ENCODE measurements around the gene SYNE1. TPM values are rescaled to one million over a fixed set of nuclear protein-coding genes. Genes with fewer than 3 reads are reported as not detected.
"Not testable (repeated sequence)": the region's sequence is repeated elsewhere in the genome, so short reads cannot be mapped to it uniquely, and the experiment has no call there.

SYNE1 gene
- total and polyA plus RNA-seq, 10 donors: 27.8 to 336 (median 247) TPM

- Histone ChIP-seq H3K27ac (no peak overlapping the region), H3K9me3 (no peaks in the 10 kb centered on the region), H3K4me3 (no peak overlapping the region), H3K4me1 (peaks cover 0 to 3% (median 0%) of the 10 kb centered on the region in 6 donors), H3K36me3 (peaks cover 4 to 100% (median 95%) of the 10 kb centered on the region in 6 donors), H3K27me3 (replicated peaks in 1 of 7) (no peaks in the 10 kb centered on the region)
- TF ChIP-seq POLR2AphosphoS5 (IDR thresholded peaks at IDR 0.05) (no peak), CTCF (IDR thresholded peaks at IDR 0.05 in 8 of 11, conservative IDR thresholded peaks at IDR 0.05 in 3 of 11) (no peak), POLR2A (IDR thresholded peaks at IDR 0.05) (no peak)
- no peak for DNase-seq
- 90 to 98% (median 93%) methylated on average over 6 of the region's 6 CpGs for WGBS, 5 donors
- intact Hi-C loops (cut with DNase I; ENCODE audit: low total_unique reads): no loop called here
Measured at GRCh38 chr6:152147269-152147668, 489.9 kb downstream of the SYNE1 start.

- Histone ChIP-seq H3K36me3 (peaks cover 0 to 100% (median 93%) of the 10 kb centered on the region in 6 donors), H3K27ac (no peak overlapping the region), H3K9me3 (no peaks in the 10 kb centered on the region), H3K4me3 (no peak overlapping the region), H3K27me3 (replicated peaks in 1 of 7) (no peaks in the 10 kb centered on the region), H3K4me1 (peaks cover 0 to 3% (median 0%) of the 10 kb centered on the region in 6 donors)
- intact Hi-C loops (cut with DNase I; ENCODE audit: low total_unique reads): no loop called here
- 85 to 98% (median 94%) methylated on average over 1 of the region's 1 CpG for WGBS, 5 donors
- TF ChIP-seq POLR2A (IDR thresholded peaks at IDR 0.05) (no peak), POLR2AphosphoS5 (IDR thresholded peaks at IDR 0.05) (no peak), CTCF (IDR thresholded peaks at IDR 0.05 in 8 of 11, conservative IDR thresholded peaks at IDR 0.05 in 3 of 11) (no peak)
- DNase-seq: no peak
Measured at GRCh38 chr6:152146385-152146784, 490.8 kb downstream of the SYNE1 start.

- no peak for TF ChIP-seq CTCF (IDR thresholded peaks at IDR 0.05 in 8 of 11, conservative IDR thresholded peaks at IDR 0.05 in 3 of 11)
- no peak for TF ChIP-seq POLR2A (IDR thresholded peaks at IDR 0.05)
- no peak for TF ChIP-seq POLR2AphosphoS5 (IDR thresholded peaks at IDR 0.05)
- Histone ChIP-seq H3K36me3 (peaks cover 3 to 100% (median 91%) of the 10 kb centered on the region in 6 donors), H3K4me1 (peaks cover 0 to 3% (median 0%) of the 10 kb centered on the region in 6 donors), H3K4me3 (no peak overlapping the region), H3K27ac (peak overlapping the region in 1 of 8 donors; percentile 2), H3K27me3 (replicated peaks in 1 of 7) (no peaks in the 10 kb centered on the region), H3K9me3 (no peaks in the 10 kb centered on the region)
- WGBS, 5 donors: 92 to 95% (median 94%) methylated on average over 11 of the region's 11 CpGs
- intact Hi-C loops (cut with DNase I; ENCODE audit: low total_unique reads): no loop called here
- no peak for DNase-seq
Measured at GRCh38 chr6:152143359-152143758, 493.8 kb downstream of the SYNE1 start.

GRCh38 chr6:152142105-152142504, 495.1 kb downstream of the SYNE1 start:
- no peak for TF ChIP-seq CTCF (IDR thresholded peaks at IDR 0.05 in 8 of 11, conservative IDR thresholded peaks at IDR 0.05 in 3 of 11)
- TF ChIP-seq POLR2AphosphoS5 (IDR thresholded peaks at IDR 0.05): no peak
- TF ChIP-seq POLR2A (IDR thresholded peaks at IDR 0.05): no peak
- Histone ChIP-seq H3K27me3 (replicated peaks in 1 of 7) (no peaks in the 10 kb centered on the region), H3K36me3 (peaks cover 3 to 100% (median 90%) of the 10 kb centered on the region in 6 donors), H3K27ac (no peak overlapping the region), H3K4me1 (peaks cover 0 to 3% (median 0%) of the 10 kb centered on the region in 6 donors), H3K4me3 (no peak overlapping the region), H3K9me3 (no peaks in the 10 kb centered on the region)
- no peak for DNase-seq
- WGBS, 5 donors: 84 to 90% (median 87%) methylated on average over 5 of the region's 5 CpGs
- intact Hi-C loops (cut with DNase I; ENCODE audit: low total_unique reads): no loop called here

GRCh38 chr6:152138344-152138743, 498.8 kb downstream of the SYNE1 start:
- H3K27me3 ChIP-seq (replicated peaks in 1 of 7); H3K27ac ChIP-seq; H3K4me3 ChIP-seq; H3K9me3 ChIP-seq; intact Hi-C loops (cut with DNase I; ENCODE audit: low total_unique reads); H3K4me1 ChIP-seq; DNase-seq: not testable (repeated sequence)
- 89 to 99% (median 95%) methylated on average over 6 of the region's 6 CpGs for WGBS, 5 donors
- H3K36me3 ChIP-seq: peaks cover 8 to 100% (median 93%) of the 10 kb centered on the region in 6 donors
